ENCODE measurements around the gene MNAT1. TPM values are rescaled to one million over a fixed set of nuclear protein-coding genes. Genes with fewer than 3 reads are reported as not detected.

Gene MNAT1
- total RNA-seq, 2 experiments from 2014 or later: 41.6 to 44.1 TPM

DNA sequence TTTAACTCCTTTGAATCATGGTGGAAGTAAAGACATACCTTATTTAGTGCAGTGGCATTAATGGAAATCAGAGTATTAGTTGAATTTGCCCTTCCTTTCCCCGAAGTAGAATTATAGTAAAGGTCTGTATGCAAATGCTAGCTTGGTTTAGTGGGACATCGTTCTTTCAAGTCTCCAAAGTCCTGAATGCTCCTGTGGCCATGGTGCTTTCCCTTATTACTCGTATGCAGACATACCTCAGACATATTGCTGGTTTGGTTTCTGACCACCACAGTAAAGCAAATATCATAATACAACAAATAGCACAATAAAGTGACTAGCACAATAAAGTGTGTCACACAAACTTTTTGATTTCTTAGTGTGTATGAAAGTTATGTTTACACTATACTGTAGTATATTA is 52.3 kb downstream of the MNAT1 start:
- intact Hi-C loops (cut with micrococcal nuclease): no loop called here
- H3K27ac Mint-ChIP-seq: no peak overlapping the region
- CTCF ChIA-PET: no interaction called here
- TF ChIP-seq, protein P1, sequence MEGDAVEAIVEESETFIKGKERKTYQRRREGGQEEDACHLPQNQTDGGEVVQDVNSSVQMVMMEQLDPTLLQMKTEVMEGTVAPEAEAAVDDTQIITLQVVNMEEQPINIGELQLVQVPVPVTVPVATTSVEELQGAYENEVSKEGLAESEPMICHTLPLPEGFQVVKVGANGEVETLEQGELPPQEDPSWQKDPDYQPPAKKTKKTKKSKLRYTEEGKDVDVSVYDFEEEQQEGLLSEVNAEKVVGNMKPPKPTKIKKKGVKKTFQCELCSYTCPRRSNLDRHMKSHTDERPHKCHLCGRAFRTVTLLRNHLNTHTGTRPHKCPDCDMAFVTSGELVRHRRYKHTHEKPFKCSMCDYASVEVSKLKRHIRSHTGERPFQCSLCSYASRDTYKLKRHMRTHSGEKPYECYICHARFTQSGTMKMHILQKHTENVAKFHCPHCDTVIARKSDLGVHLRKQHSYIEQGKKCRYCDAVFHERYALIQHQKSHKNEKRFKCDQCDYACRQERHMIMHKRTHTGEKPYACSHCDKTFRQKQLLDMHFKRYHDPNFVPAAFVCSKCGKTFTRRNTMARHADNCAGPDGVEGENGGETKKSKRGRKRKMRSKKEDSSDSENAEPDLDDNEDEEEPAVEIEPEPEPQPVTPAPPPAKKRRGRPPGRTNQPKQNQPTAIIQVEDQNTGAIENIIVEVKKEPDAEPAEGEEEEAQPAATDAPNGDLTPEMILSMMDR (IDR thresholded peaks at IDR 0.05): no peak
- no peak overlapping the region for H3K4me3 Mint-ChIP-seq
- no peaks in the 10 kb centered on the region for H3K27me3 Mint-ChIP-seq
- peaks cover 4% of the 10 kb centered on the region for H3K4me1 Mint-ChIP-seq (ENCODE audit: low read depth)
- DNase-seq: no peak
- no peaks in the 10 kb centered on the region for H3K9me3 Mint-ChIP-seq
- ATAC-seq: no peak
- POLR2A ChIA-PET: no interaction called here
- H3K36me3 Mint-ChIP-seq (ENCODE audit: low read depth): peaks cover 10% of the 10 kb centered on the region

DNA sequence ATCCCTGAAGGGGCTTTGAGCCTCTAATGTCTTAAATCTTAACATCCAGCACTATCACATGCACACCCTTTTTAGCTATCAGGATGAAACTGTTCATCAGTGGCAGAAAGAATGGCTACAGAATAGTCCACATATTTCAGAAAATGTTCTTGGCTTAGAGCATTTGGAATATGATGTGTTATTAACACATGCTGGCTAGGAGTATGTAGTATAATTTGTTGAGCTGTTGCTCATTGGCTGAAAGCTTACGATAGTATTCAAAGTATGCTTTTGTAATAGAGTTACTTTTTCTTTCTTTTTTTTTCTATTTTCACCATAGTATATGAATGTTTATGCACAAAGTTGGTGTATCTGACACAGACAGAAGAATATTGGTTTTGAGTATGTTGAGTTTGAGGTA is 55.1 kb downstream of the MNAT1 start:
- TF ChIP-seq, protein P1 (IDR thresholded peaks at IDR 0.05): no peak
- intact Hi-C loops (cut with micrococcal nuclease): no loop called here
- Mint-ChIP-seq H3K9me3 (no peaks in the 10 kb centered on the region), H3K4me1 (ENCODE audit: low read depth) (peaks cover 4% of the 10 kb centered on the region), H3K36me3 (ENCODE audit: low read depth) (peaks cover 10% of the 10 kb centered on the region), H3K27ac (no peak overlapping the region), H3K27me3 (no peaks in the 10 kb centered on the region), H3K4me3 (no peak overlapping the region)
- POLR2A ChIA-PET: no interaction called here
- CTCF ChIA-PET: no interaction called here
- ATAC-seq (no peak), DNase-seq (no peak)

DNA sequence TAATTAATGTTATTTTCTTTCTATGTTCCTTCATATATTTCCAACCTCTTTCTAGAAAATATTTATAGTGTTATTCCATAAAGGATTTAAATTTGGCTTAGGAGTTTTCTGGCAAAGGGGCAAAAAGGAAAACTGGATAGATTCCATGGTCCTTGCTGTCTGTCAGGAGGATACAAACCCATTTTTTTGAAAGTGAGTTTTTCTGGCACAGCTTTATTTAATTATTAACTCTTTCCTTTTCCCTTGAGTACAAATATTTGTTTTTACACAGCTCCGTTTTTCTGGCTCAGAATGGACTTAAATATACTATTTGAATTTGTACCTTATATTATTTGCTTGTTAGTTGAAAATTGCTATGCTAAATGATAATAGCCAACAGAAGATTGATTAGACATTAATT is 56.3 kb downstream of the MNAT1 start:
- intact Hi-C loops (cut with micrococcal nuclease): no loop called here
- H3K4me1 Mint-ChIP-seq (ENCODE audit: low read depth): peaks cover 4% of the 10 kb centered on the region
- peaks cover 10% of the 10 kb centered on the region for H3K36me3 Mint-ChIP-seq (ENCODE audit: low read depth)
- ATAC-seq: no peak
- H3K4me3 Mint-ChIP-seq: no peak overlapping the region
- DNase-seq: no peak
- H3K9me3 Mint-ChIP-seq: no peaks in the 10 kb centered on the region
- TF ChIP-seq, protein P1 (IDR thresholded peaks at IDR 0.05): no peak
- ChIA-PET POLR2A (no interaction called here), CTCF (no interaction called here)
- H3K27ac Mint-ChIP-seq: no peak overlapping the region
- H3K27me3 Mint-ChIP-seq: no peaks in the 10 kb centered on the region

DNA sequence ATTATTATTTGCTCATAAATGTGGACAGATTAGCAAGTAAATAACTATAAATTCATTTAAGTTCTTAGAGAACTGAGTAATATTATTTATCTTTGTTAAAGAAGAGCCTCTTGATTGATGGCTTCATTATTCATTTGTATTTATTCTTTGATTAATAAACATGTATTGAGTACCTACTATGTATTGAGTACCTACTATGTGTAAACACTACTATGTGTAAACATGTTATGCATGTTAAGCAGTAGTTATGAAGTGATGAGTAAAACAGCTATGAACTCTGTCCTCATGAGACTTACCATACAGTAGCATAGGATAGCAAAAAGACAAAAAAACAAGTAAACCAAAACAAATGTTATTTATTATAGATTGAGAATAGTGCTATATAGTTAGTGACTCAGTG is 61.9 kb downstream of the MNAT1 start:
- no peak overlapping the region for H3K4me3 Mint-ChIP-seq

DNA sequence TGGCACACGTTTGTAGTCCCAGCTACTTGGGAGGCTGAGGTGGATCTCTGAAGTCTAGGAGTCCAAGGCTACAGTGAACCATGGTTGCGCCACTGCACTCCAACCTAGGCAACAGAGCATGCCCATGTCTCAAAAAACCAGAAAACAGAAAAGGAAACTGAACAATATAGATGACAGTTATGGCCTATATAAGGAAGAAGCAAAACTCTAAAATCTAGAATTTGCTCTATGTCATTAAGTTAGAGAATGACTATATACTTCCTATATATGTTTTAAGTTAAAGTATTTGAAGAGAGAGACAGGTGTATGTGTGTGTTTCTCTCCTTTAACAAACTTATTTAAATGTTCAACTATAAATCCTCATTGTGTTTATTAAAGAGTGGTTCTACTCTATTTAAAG is 65.8 kb downstream of the MNAT1 start:
- Mint-ChIP-seq H3K4me3 (no peak overlapping the region), H3K9me3 (no peaks in the 10 kb centered on the region), H3K4me1 (ENCODE audit: low read depth) (no peaks in the 10 kb centered on the region), H3K27me3 (no peaks in the 10 kb centered on the region), H3K36me3 (ENCODE audit: low read depth) (peaks cover 26% of the 10 kb centered on the region), H3K27ac (no peak overlapping the region)
- CTCF ChIA-PET: no interaction called here
- TF ChIP-seq, protein P1 (IDR thresholded peaks at IDR 0.05): no peak
- DNase-seq (no peak), ATAC-seq (no peak)
- POLR2A ChIA-PET: no interaction called here
- intact Hi-C loops (cut with micrococcal nuclease): no loop called here

More for the DNA sequence above, 61.9 kb downstream of the MNAT1 start:
- ChIA-PET POLR2A (no interaction called here), CTCF (no interaction called here)
- Mint-ChIP-seq H3K36me3 (ENCODE audit: low read depth) (peaks cover 23% of the 10 kb centered on the region), H3K4me1 (ENCODE audit: low read depth) (no peaks in the 10 kb centered on the region), H3K27ac (no peak overlapping the region), H3K27me3 (no peaks in the 10 kb centered on the region), H3K9me3 (no peaks in the 10 kb centered on the region)
- ATAC-seq: no peak
- DNase-seq: no peak
- TF ChIP-seq, protein P1 (IDR thresholded peaks at IDR 0.05): no peak
- intact Hi-C loops (cut with micrococcal nuclease): no loop called here

Data from activated CD8-positive, alpha-beta T cell treated with anti-CD3 and anti-CD28 coated beads for 36 hours (primary cell).